ENCODE results near the gene CENPN.

CENPN gene

DNA sequence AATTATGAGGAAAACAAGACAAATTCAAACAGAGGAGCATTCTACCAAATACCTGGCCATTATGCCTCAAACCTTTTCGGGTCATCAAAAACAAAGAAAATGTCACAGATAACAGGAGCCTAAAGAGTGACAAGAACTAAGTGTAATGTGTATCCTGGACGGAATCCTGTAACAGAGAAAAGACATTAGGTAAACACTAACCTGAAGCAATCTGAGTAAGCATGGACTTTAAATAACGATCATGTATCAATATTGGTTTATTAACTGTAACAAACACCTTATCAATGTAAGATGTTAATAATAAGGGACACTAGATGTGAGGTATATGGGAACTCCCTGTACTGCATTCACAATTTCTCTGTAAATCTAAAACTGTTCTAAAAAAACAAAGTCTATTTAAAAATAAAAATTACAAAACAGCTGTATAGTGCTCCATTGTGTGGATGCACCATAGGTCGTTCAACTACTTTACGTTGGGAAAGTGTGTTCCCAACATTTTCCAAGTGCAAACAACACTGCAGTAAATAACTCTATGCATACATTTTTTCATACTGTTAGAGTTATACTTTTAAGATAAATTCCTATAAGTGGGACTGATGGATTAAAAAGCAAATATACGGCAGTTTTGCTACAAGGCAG is 15.1 kb upstream of the CENPN start:
- H3K4me3 ChIP-seq (ENCODE audit: low read depth, low read length): no peak overlapping the region
- no peak for TF ChIP-seq CTCF (IDR thresholded peaks at IDR 0.05; ENCODE audit: low read depth, low read length, missing control alignments)
- in situ Hi-C loops (cut with HindIII; ENCODE audit: low pct_ligation_motif_present, low sequenced_read_pairs): no loop called here
- no peaks in the 10 kb centered on the region for H3K27me3 ChIP-seq (replicated peaks)
- peak overlapping the region; percentile 80 for H3K27ac ChIP-seq
- no peaks in the 10 kb centered on the region for H3K36me3 ChIP-seq (replicated peaks)
- DNase-seq: no peak

DNA sequence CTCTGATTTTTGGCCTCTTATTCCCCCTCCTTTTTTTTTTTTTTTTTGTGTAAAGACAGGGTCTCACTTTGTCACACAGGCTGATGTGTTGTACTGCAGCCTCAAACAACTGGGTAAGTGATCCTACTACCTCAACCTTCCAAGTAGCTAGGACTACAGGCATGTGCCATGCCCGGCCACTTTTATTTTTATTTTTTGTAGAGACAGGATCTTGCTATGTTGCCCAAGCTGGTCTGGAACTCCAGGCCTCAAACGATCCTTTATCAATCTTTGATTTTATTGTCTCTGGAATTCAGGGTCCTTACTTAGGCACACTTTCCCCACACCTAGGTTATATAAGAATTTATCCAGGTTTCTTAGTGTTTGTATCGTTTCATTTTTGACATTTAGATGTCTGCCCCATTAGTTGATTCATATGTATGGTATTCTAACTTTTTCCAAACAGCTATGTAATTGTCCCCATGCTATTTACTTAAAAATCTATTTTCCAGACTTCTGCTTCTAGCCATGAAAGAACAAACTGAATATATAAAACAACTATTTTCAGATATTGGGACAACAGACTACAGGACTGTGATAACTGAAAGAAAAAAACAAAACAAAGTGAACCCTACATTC is 14.2 kb upstream of the CENPN start:
- in situ Hi-C loops (cut with HindIII; ENCODE audit: low pct_ligation_motif_present, low sequenced_read_pairs): no loop called here
- H3K4me3 ChIP-seq (ENCODE audit: low read depth, low read length): peak overlapping the region; percentile 10
- H3K27me3 ChIP-seq (replicated peaks): no peaks in the 10 kb centered on the region
- no peaks in the 10 kb centered on the region for H3K36me3 ChIP-seq (replicated peaks)
- no peak for TF ChIP-seq CTCF (IDR thresholded peaks at IDR 0.05; ENCODE audit: low read depth, low read length, missing control alignments)
- peak overlapping the region; percentile 80 for H3K27ac ChIP-seq
- no peak for DNase-seq

DNA sequence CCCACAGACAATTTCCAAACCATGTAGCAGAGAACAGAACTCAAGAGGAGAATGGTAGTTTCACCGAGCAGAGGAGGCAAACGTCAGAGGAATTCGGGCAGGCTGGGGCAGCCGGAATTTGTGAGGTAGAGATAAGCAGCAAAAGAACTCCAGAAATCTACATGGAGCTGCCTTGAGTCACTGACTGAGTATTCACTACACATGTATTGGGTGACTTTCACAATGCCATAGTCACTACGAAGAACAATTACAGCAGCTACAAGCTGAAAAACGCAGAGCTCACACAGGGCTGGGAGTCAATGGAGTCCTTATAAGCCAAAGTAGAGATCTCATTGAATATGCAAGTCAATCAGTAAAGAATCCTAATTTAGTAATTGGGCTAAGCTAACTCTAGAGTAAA is 13.7 kb upstream of the CENPN start:
- Histone ChIP-seq H3K27ac (peak overlapping the region; percentile 80), H3K4me3 (ENCODE audit: low read depth, low read length) (peak overlapping the region; percentile 10), H3K36me3 (replicated peaks) (no peaks in the 10 kb centered on the region), H3K27me3 (replicated peaks) (no peaks in the 10 kb centered on the region)
- in situ Hi-C loops (cut with HindIII; ENCODE audit: low pct_ligation_motif_present, low sequenced_read_pairs): no loop called here
- peak; percentile 93 for DNase-seq
- no peak for TF ChIP-seq CTCF (IDR thresholded peaks at IDR 0.05; ENCODE audit: low read depth, low read length, missing control alignments)

- in situ Hi-C loops (cut with HindIII; ENCODE audit: low pct_ligation_motif_present, low sequenced_read_pairs): no loop called here
- no peak for DNase-seq
- TF ChIP-seq CTCF (IDR thresholded peaks at IDR 0.05; ENCODE audit: low read depth, low read length, missing control alignments): no peak
- H3K4me3 ChIP-seq (ENCODE audit: low read depth, low read length): no peak overlapping the region
- peak overlapping the region; percentile 80 for H3K27ac ChIP-seq
- H3K36me3 ChIP-seq (replicated peaks): no peaks in the 10 kb centered on the region
- H3K27me3 ChIP-seq (replicated peaks): no peaks in the 10 kb centered on the region
Observed at GRCh38 chr16:80993834-80994233, 13.2 kb upstream of the CENPN start.

DNA sequence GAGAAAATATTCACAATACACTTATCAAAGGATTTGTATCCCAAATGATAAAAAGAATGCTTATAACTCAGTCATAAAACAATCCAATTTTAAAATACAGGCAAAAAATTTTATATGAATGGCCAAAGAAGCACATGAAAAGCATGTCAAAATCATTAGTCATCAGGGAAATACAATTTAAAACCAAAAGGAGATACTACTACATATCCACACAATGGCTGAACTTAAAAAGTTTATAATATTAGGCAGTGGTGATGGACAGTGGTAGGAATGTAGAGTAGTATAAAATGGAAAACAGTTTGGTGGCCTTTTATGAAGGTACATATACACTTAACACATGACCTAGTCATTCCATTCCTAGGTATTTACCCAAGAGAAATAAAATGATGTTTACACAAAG is 12.6 kb upstream of the CENPN start:
- no peaks in the 10 kb centered on the region for H3K27me3 ChIP-seq (replicated peaks)
- H3K27ac ChIP-seq: peak overlapping the region; percentile 80
- H3K36me3 ChIP-seq (replicated peaks): no peaks in the 10 kb centered on the region
- in situ Hi-C loops (cut with HindIII; ENCODE audit: low pct_ligation_motif_present, low sequenced_read_pairs): no loop called here
- no peak for TF ChIP-seq CTCF (IDR thresholded peaks at IDR 0.05; ENCODE audit: low read depth, low read length, missing control alignments)
- no peak for DNase-seq
- no peak overlapping the region for H3K4me3 ChIP-seq (ENCODE audit: low read depth, low read length)

All from brain microvascular endothelial cell (primary cell).